ENCODE results near the gene SLC22A23. TPM values are rescaled to one million over a fixed set of nuclear protein-coding genes. Genes with fewer than 3 reads are reported as not detected.

Gene SLC22A23
- total RNA-seq, 3 donors from 2014 or later: 61.5 to 160 (median 74.7) TPM

DNA sequence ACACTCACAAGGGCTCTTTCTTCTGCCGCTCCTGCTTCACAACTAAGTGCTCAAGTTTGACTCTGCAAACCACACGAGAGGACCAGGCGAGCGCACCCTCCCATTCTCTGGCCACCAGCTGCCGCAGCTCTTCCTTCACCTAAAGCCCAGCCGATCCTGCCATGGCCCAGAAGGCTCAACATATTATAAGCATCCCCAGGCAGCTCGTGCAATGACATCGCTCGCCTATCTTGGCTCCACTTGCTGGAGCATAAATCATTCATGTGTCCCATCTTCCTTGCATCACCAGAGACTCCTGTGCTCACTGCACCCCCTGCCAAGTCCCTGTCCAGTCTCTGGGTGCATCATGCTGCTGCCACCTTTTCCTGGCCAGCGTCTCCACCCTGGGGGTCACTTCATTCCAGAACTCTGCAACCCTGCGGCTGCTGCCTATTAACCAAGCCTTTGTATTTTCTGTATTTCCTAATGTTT lies 139.1 kb downstream of the SLC22A23 start:
- ATAC-seq: no peak
- intact Hi-C loops (cut with DNase I, micrococcal nuclease): no loop called here

DNA sequence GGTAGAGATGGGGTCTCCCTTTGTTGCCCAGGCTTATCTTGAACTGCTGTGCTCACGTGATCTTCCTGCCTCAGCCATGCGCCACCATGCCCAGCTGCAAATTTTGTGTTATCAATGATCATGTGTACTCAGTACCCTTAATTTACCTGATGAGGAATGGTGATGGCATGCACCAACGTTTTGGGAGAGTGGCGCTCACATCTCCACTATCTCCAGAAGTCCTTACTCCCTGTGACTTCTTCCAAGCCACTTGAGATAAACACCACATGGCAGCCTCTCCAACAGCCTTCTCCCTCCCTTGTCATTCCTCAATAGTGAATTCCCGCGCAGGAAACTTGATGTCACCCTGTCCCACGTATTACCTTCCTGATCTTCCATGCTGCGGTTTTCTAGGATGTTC lies 140.0 kb downstream of the SLC22A23 start:
- DNase-seq: no peak
- intact Hi-C loops (cut with DNase I, micrococcal nuclease): no loop called here
- Histone ChIP-seq H3K4me1 (ENCODE audit: low read depth) (no peaks in the 10 kb centered on the region), H3K4me3 (no peak overlapping the region), H3K9me3 (no peaks in the 10 kb centered on the region), H3K36me3 (ENCODE audit: low read depth) (no peaks in the 10 kb centered on the region)
- TF ChIP-seq, protein P1, sequence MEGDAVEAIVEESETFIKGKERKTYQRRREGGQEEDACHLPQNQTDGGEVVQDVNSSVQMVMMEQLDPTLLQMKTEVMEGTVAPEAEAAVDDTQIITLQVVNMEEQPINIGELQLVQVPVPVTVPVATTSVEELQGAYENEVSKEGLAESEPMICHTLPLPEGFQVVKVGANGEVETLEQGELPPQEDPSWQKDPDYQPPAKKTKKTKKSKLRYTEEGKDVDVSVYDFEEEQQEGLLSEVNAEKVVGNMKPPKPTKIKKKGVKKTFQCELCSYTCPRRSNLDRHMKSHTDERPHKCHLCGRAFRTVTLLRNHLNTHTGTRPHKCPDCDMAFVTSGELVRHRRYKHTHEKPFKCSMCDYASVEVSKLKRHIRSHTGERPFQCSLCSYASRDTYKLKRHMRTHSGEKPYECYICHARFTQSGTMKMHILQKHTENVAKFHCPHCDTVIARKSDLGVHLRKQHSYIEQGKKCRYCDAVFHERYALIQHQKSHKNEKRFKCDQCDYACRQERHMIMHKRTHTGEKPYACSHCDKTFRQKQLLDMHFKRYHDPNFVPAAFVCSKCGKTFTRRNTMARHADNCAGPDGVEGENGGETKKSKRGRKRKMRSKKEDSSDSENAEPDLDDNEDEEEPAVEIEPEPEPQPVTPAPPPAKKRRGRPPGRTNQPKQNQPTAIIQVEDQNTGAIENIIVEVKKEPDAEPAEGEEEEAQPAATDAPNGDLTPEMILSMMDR (IDR thresholded peaks at IDR 0.05): no peak
- ATAC-seq: no peak

More for the DNA sequence above, 139.1 kb downstream of the SLC22A23 start:
- TF ChIP-seq, protein P1 (IDR thresholded peaks at IDR 0.05): no peak
- no peaks in the 10 kb centered on the region for H3K9me3 ChIP-seq
- H3K36me3 ChIP-seq (ENCODE audit: low read depth): no peaks in the 10 kb centered on the region
- H3K4me3 ChIP-seq: no peak overlapping the region
- no peak for DNase-seq
- no peaks in the 10 kb centered on the region for H3K4me1 ChIP-seq (ENCODE audit: low read depth)

DNA sequence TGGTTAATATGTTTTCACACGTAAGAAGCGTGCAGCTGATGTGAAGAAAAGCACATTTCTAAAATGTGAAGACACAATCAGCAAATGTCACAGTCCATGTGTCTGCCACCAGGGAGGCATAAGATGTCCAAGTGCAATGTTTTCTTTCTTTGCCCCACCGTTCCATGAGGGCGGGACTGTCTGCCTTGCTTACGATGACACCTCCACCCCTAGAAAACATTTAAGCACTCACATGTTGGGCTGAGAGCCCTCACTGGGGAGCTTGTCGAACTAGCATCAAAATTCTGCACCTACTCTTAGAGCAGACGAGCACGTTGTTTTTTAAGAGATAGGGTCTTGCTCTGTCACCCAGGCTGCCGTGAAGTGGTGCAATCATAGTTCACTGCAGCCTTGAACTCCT lies 140.5 kb downstream of the SLC22A23 start:
- no peaks in the 10 kb centered on the region for H3K36me3 ChIP-seq (ENCODE audit: low read depth)
- no peaks in the 10 kb centered on the region for H3K4me1 ChIP-seq (ENCODE audit: low read depth)
- intact Hi-C loops (cut with DNase I, micrococcal nuclease): no loop called here
- no peak overlapping the region for H3K4me3 ChIP-seq
- no peak for ATAC-seq
- no peak for DNase-seq
- no peaks in the 10 kb centered on the region for H3K9me3 ChIP-seq
- TF ChIP-seq, protein P1 (IDR thresholded peaks at IDR 0.05): no peak

DNA sequence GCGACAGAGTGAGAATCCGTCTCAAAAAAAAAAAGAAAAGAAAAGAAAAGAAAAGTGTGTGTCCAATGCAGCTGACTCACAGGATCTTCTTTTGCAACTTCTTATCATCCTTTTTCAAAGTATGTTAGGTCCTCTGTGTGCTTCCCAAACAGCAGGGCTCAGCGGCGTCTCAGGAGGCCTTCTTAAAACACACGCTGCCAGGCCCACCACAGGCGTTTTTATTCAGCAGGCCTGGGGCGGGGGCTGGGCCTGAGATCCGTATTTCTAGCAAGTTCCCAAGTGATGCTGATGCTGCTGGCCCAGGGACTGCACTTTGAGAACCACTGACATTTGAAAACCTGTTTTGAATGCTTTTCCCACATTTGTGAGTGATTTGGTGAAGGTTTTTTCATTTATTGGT lies 141.0 kb downstream of the SLC22A23 start:
- ATAC-seq (no peak), DNase-seq (no peak)
- no peaks in the 10 kb centered on the region for H3K36me3 ChIP-seq (ENCODE audit: low read depth)
- TF ChIP-seq, protein P1 (IDR thresholded peaks at IDR 0.05): no peak
- no peaks in the 10 kb centered on the region for H3K4me1 ChIP-seq (ENCODE audit: low read depth)
- intact Hi-C loops (cut with DNase I, micrococcal nuclease): no loop called here
- no peak overlapping the region for H3K4me3 ChIP-seq
- no peaks in the 10 kb centered on the region for H3K9me3 ChIP-seq

DNA sequence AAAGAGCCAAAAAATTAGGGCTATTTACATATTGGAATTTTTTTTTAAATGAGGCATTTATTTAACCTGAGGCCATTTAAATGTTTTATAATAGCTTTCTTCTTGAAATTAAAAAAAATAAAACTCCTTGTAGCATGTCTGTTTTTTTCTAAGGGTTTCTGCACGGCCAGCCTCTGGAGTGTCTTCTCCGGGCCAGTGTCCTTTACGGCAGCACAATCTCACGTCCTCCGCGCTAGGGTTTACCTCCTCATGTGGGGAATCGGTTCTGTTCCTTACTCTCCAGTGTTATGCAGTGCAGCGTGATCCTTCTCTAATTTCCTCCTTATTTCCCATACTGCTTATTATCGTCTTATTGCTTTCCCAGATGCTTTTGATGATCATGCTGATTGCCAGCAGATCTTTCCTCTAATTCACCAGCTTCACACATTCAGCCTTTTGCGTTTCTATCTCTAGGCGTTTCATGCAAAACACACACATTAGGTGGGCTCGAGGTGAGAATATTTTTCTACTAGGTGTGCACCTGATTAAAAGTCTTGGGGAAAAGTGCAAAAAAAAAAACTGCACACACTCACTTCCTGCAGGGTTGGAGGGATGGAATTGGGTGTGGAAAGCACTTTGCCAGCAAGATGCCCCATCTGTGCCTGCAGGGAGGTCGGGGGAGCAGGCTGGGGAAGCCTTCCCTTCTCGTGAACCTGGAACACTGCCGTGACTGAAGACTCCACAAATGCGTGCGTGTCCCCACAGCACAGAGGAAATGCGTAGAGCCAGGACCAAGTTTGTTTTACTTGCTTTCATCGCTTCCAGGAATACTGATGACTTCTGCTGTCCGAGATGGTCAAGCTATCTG lies 142.0 kb downstream of the SLC22A23 start:
- TF ChIP-seq, protein P1 (IDR thresholded peaks at IDR 0.05): no peak
- DNase-seq (no peak), ATAC-seq (no peak)
- H3K9me3 ChIP-seq: no peaks in the 10 kb centered on the region
- no peak overlapping the region for H3K4me3 ChIP-seq
- H3K4me1 ChIP-seq (ENCODE audit: low read depth): peaks cover 4% of the 10 kb centered on the region
- intact Hi-C loops (cut with DNase I, micrococcal nuclease): no loop called here
- H3K36me3 ChIP-seq (ENCODE audit: low read depth): no peaks in the 10 kb centered on the region

All from mucosa of descending colon (tissue), 3 donors.